Measurements from ENCODE around the gene CDC7. TPM values are rescaled to one million over a fixed set of nuclear protein-coding genes. Genes with fewer than 3 reads are reported as not detected.

Gene CDC7
- total RNA-seq, 2 donors from 2014 or later: 0.52 to 0.90 TPM

GRCh38 chr1:91537281-91537986 is 36.8 kb downstream of the CDC7 start:
- no peak for DNase-seq (ENCODE audit: low spot score)
- TF ChIP-seq CTCF (IDR thresholded peaks at IDR 0.05): no peak
- H3K4me1 ChIP-seq: peaks cover 0 to 13% of the 10 kb centered on the region in 2 donors
- no peak overlapping the region for H3K27ac ChIP-seq
- no peak overlapping the region for H3K4me3 ChIP-seq
- no peaks in the 10 kb centered on the region for H3K9me3 ChIP-seq
- H3K27me3 ChIP-seq: no peaks in the 10 kb centered on the region
- no peaks in the 10 kb centered on the region for H3K36me3 ChIP-seq

- no peaks in the 10 kb centered on the region for H3K9me3 ChIP-seq
- H3K4me3 ChIP-seq: no peak overlapping the region
- no peak for TF ChIP-seq CTCF (IDR thresholded peaks at IDR 0.05)
- peaks cover 0 to 13% of the 10 kb centered on the region in 2 donors for H3K4me1 ChIP-seq
- no peak overlapping the region for H3K27ac ChIP-seq
- H3K36me3 ChIP-seq: no peaks in the 10 kb centered on the region
- DNase-seq (ENCODE audit: low spot score): no peak
- H3K27me3 ChIP-seq: no peaks in the 10 kb centered on the region
Observed at GRCh38 chr1:91537987-91538304, 37.3 kb downstream of the CDC7 start.

GRCh38 chr1:91540910-91541309 is 40.3 kb downstream of the CDC7 start:
- DNase-seq (ENCODE audit: low spot score): no peak
- Histone ChIP-seq H3K27ac (no peak overlapping the region), H3K27me3 (no peaks in the 10 kb centered on the region), H3K9me3 (no peaks in the 10 kb centered on the region), H3K4me3 (no peak overlapping the region), H3K36me3 (no peaks in the 10 kb centered on the region), H3K4me1 (peaks cover 0 to 13% of the 10 kb centered on the region in 2 donors)
- no peak for TF ChIP-seq CTCF (IDR thresholded peaks at IDR 0.05)

GRCh38 chr1:91541918-91542533 is 41.4 kb downstream of the CDC7 start:
- H3K9me3 ChIP-seq: no peaks in the 10 kb centered on the region
- DNase-seq (ENCODE audit: low spot score): no peak
- H3K4me3 ChIP-seq: no peak overlapping the region
- no peaks in the 10 kb centered on the region for H3K36me3 ChIP-seq
- no peaks in the 10 kb centered on the region for H3K27me3 ChIP-seq
- H3K4me1 ChIP-seq: peaks cover 0 to 12% of the 10 kb centered on the region in 2 donors
- H3K27ac ChIP-seq: no peak overlapping the region
- TF ChIP-seq CTCF (IDR thresholded peaks at IDR 0.05): no peak

GRCh38 chr1:91545506-91546300 is 45.1 kb downstream of the CDC7 start:
- H3K9me3 ChIP-seq: no peaks in the 10 kb centered on the region
- DNase-seq (ENCODE audit: low spot score): no peak
- H3K4me1 ChIP-seq: no peaks in the 10 kb centered on the region
- no peaks in the 10 kb centered on the region for H3K36me3 ChIP-seq
- H3K4me3 ChIP-seq: no peak overlapping the region
- no peak for TF ChIP-seq CTCF (IDR thresholded peaks at IDR 0.05)
- H3K27me3 ChIP-seq: no peaks in the 10 kb centered on the region
- H3K27ac ChIP-seq: no peak overlapping the region
